A549 (cell line): ENCODE results near the gene NAV2. TPM values are rescaled to one million over a fixed set of nuclear protein-coding genes. Genes with fewer than 3 reads are reported as not detected.

Source experiments
- ATAC-seq, 2 experiments: fragments of 200-7000 bp in 1 of 2; fragments of >200 bp in 1 of 2; cut with Nextera tagmentation in 1 of 2; cut with Tn5 transposase in 1 of 2; 3 replicates each; pipeline versions ENCODE4 v1.8.0 to v1.9.1; 2018 to 2020; ENCODE audit warnings: mild to moderate bottlenecking in 1 of 2, moderate library complexity in 1 of 2
- CTCF ChIA-PET: fragments of 300-600 bp; sonication (Branson Sonifier 250); formaldehyde crosslinking; extraction: SDS; loops from one replicate; lab custom pipeline; 2021; ENCODE audit warnings: antibody characterized with exemption, inconsistent platforms; lab: Yijun Ruan, JAX
- POLR2A ChIA-PET: fragments of 350-600 bp; formaldehyde crosslinking; extraction: SDS; loops from one replicate; lab custom pipeline; 2021; ENCODE audit warnings: antibody characterized with exemption, inconsistent platforms; lab: Yijun Ruan, JAX
- DNase-seq, 2 experiments: peaks; one replicate each; pipeline versions ENCODE4 v3.0.0 to v3.0.0-alpha.2; 2011 to 2016; ENCODE audit warnings: low read depth in 1 of 2, low spot score in 1 of 2
- FAIRE-seq: peaks from 2 replicates; lab custom pipeline; 2011; peaks lifted over from hg19 to GRCh38; lab: Jason Lieb, UNC
- H3K27ac ChIP-seq, 2 experiments: fragments of >200 bp; sonication (Bioruptor Twin); formaldehyde crosslinking; 3 replicates each; pipeline ENCODE4 v1.5.1; 2016 to 2017
- H3K4me1 ChIP-seq: fragments of >200 bp; sonication (Bioruptor Twin); formaldehyde crosslinking; 3 replicates; pipeline ENCODE4 v1.6.1; 2016
- H3K4me2 ChIP-seq: fragments of >200 bp; sonication (Bioruptor Twin); formaldehyde crosslinking; 3 replicates; pipeline ENCODE4 v1.6.1; 2016
- H3K4me3 ChIP-seq: fragments of >200 bp; sonication (Bioruptor Twin); formaldehyde crosslinking; 3 replicates; pipeline ENCODE4 v1.5.1; 2016
- H3K9me3 ChIP-seq: fragments of >200 bp; sonication (Bioruptor Twin); formaldehyde crosslinking; 3 replicates; pipeline ENCODE4 v1.6.1; 2016
- BHLHE40 ChIP-seq: IDR thresholded peaks from 2 replicates; pipeline ENCODE4 v1.6.1; 2012; ENCODE audit warnings: low read depth, low read length, inconsistent platforms
- EHMT2 ChIP-seq: fragments of 200-600 bp; sonication (generic); IDR thresholded peaks from 2 replicates; pipeline ENCODE4 v1.6.1; 2016; ENCODE audit warnings: antibody characterized with exemption, low read depth, mild to moderate bottlenecking, moderate library complexity
- EP300 ChIP-seq, 2 experiments: fragments of >200 bp; sonication (Bioruptor Twin); formaldehyde crosslinking; IDR thresholded peaks; 2 replicates in 1 of 2; 3 replicates in 1 of 2; pipeline ENCODE4 v1.6.1; 2016 to 2017
- FOSL2 ChIP-seq, 2 experiments: fragments of 450-650 bp in 1 of 2; fragments of >200 bp in 1 of 2; sonication (Bioruptor Twin) in 1 of 2; formaldehyde crosslinking; IDR thresholded peaks; 2 replicates each; pipeline versions ENCODE4 v1.5.0 to v1.6.1; 2016 to 2020; ENCODE audit warnings: mild to moderate bottlenecking in 1 of 2, moderate library complexity in 1 of 2
- GATA3 ChIP-seq: IDR thresholded peaks from 2 replicates; pipeline ENCODE4 v1.6.1; 2012; ENCODE audit warnings: borderline replicate concordance
- HDAC2 ChIP-seq: fragments of 200-600 bp; sonication (generic); IDR thresholded peaks from 2 replicates; pipeline ENCODE4 v1.6.1; 2016
- HEYL ChIP-seq: fragments of 250-450 bp; sonication (Bioruptor Pico); IDR thresholded peaks from 2 replicates; pipeline ENCODE4 v1.8.0; 2021; ENCODE audit warnings: mild to moderate bottlenecking, moderate library complexity
- HOXB13 ChIP-seq: fragments of 250-450 bp; sonication (Bioruptor Pico); IDR thresholded peaks from 2 replicates; pipeline ENCODE4 v1.5.0; 2020; ENCODE audit warnings: low read depth, mild to moderate bottlenecking, moderate library complexity
- JUNB ChIP-seq: fragments of >200 bp; sonication (Bioruptor Twin); formaldehyde crosslinking; IDR thresholded peaks from 2 replicates; pipeline ENCODE4 v1.6.1; 2016
- MAFK ChIP-seq: fragments of 450-650 bp; IDR thresholded peaks from 2 replicates; pipeline ENCODE4 v1.6.1; 2014; ENCODE audit not compliant: partially characterized antibody
- MYC ChIP-seq: IDR thresholded peaks from 2 replicates; pipeline ENCODE4 v1.6.1; 2012; ENCODE audit warnings: mild to moderate bottlenecking, inconsistent platforms, low read length, improper control_type of control experiment, borderline replicate concordance
- NFE2L2 ChIP-seq: fragments of 150-350 bp; conservative IDR thresholded peaks from 2 replicates; pipeline ENCODE4 v1.6.1; 2014; ENCODE audit warnings: low read length
- POLR2AphosphoS2 ChIP-seq: conservative IDR thresholded peaks from 2 replicates; pipeline ENCODE4 v1.6.1; 2012; ENCODE audit warnings: low read length, improper control_type of control experiment, inconsistent platforms
- RARB ChIP-seq: fragments of 250-450 bp; sonication (Bioruptor Pico); IDR thresholded peaks from 2 replicates; pipeline ENCODE4 v1.8.0; 2021; ENCODE audit warnings: mild to moderate bottlenecking, moderate library complexity
- RFX5 ChIP-seq: fragments of 450-650 bp; IDR thresholded peaks from 2 replicates; pipeline ENCODE4 v1.7.1; 2014; ENCODE audit warnings: antibody characterized with exemption, mild to moderate bottlenecking, moderate library complexity
- ZFP36 ChIP-seq: fragments of 450-650 bp; IDR thresholded peaks from 2 replicates; pipeline ENCODE4 v1.6.1; 2014; ENCODE audit warnings: borderline replicate concordance; ENCODE audit not compliant: partially characterized antibody
- WGBS: methylation state at CpG from one replicate; pipeline ENCODE4 v1.1.6; 2017; ENCODE audit errors: missing lambda C conversion rate; 5-methylcytosine and 5-hydroxymethylcytosine counted together
- polyA plus RNA-seq, 4 experiments: library from polyadenylated mRNA; depleted of rRNA in 3 of 4; stranded (reverse); fragments of >200 nt; fragmentation: RNase III in 1 of 4; extraction: RNeasy Plus Mini Kit Qiagen cat#74134 plus additional on column Dnase treatment in 1 of 4; gene quantifications; 2 replicates in 3 of 4; 3 replicates in 1 of 4; pipeline ENCODE4 v1.2.3, GENCODE V29; 2011 to 2017
- TF ChIP-seq, protein P1 (sequence below): fragments of >200 bp; sonication (Bioruptor Twin); formaldehyde crosslinking; IDR thresholded peaks from 3 replicates; pipeline ENCODE4 v1.5.1; 2016
- TF ChIP-seq, protein P2 (sequence below): IDR thresholded peaks from 2 replicates; pipeline ENCODE4 v1.6.1; 2012
- TF ChIP-seq, protein P3 (sequence below): IDR thresholded peaks from 2 replicates; pipeline ENCODE4 v1.6.1; 2012; ENCODE audit warnings: low read depth, borderline replicate concordance
- TF ChIP-seq, protein P4 (sequence below): fragments of 200-600 bp; sonication (generic); IDR thresholded peaks from 2 replicates; pipeline ENCODE4 v1.6.1; 2016; ENCODE audit warnings: antibody characterized with exemption, mild to moderate bottlenecking, moderate library complexity

NAV2 gene
- polyA plus RNA-seq, 2 of the 4 experiments (the other 2 are of a cell fraction): 4.9 to 19.8 TPM

DNA sequence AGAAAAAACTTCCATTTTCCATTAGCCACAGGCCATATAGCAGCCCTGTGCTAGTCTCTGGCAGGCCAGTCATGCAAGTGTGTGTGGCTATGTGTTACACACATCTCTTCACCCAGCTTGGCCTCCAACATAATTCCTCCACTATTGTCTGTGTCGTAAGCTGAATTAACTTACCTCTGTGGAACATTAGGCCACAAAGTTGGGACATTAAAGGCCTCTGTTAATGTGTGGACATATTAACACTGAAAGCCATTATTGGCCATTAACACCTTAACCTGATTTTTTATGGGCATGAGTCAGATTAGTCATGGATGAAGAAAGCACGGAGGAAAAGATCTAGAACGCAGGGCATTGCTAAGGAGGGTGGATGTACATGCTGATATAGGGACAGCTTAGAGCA is 347.5 kb downstream of the NAV2 start:
- ATAC-seq: no peak
- TF ChIP-seq EHMT2 (no peak), HOXB13 (CRISPR knock-in tag) (no peak), GATA3 (no peak), POLR2AphosphoS2 (no peak), BHLHE40 (no peak), MAFK (no peak), HEYL (no peak), ZFP36 (no peak), MYC (no peak), HDAC2 (no peak)
- H3K9me3 ChIP-seq: no peaks in the 10 kb centered on the region
- no peak overlapping the region for H3K4me3 ChIP-seq
- WGBS: 88% methylated on average over 3 of the region's 3 CpGs
- POLR2A ChIA-PET: no interaction called here
- CTCF ChIA-PET: interaction anchor here (1.0 to 2.8 kb wide), 2 partner anchors 50 to 109 kb away, joined by 3 to 8 read pairs; no protein-coding TSS in a partner anchor
- no peak for DNase-seq
- H3K27ac ChIP-seq: no peak overlapping the region
- H3K4me2 ChIP-seq: no peak overlapping the region
- FAIRE-seq: no peak
- 0 out of 3 replicates have a peak, but pooled peaks cover 4% of the 10 kb centered on the region for H3K4me1 ChIP-seq

DNA sequence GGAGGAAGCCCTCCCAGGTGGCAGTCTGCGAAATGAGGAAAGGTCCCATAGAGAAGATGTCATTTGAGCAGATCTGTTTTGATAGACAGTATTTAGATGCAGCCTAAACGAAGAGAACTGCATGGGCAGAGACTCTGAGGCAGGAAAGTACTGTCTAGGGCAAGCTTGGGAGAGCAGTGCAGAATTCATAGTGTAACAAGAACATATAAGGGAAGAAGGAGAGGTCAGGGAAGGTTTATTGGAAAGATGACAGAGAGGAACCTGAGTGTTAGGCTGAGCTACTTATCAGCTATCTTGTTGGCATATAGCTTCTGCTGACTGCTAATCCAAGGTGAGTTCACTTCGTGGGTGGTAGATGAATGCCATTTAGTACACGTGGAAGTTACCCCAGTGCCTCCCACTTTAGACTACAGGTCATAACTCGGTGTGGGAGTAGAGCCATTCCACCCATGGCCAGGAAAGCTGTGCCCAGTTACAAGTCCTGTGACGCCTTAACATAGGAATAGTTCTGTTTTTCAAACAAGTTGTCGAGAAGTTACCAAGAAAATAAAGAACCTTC is 348.1 kb downstream of the NAV2 start:
- Histone ChIP-seq H3K9me3 (no peaks in the 10 kb centered on the region), H3K4me1 (0 out of 3 replicates have a peak, but pooled peaks cover 4% of the 10 kb centered on the region), H3K4me2 (no peak overlapping the region), H3K4me3 (no peak overlapping the region), H3K27ac (no peak overlapping the region)
- FAIRE-seq (no peak), DNase-seq (no peak), ATAC-seq (no peak)
- ChIA-PET POLR2A (no interaction called here), CTCF (interaction anchor here (0.7 to 2.8 kb wide), 3 partner anchors 49 to 318 kb away, joined by 3 to 8 read pairs (median 5); no protein-coding TSS in a partner anchor)
- 54% methylated on average over 7 of the region's 7 CpGs for WGBS
- TF ChIP-seq HDAC2: no peak
- TF ChIP-seq, protein P1, sequence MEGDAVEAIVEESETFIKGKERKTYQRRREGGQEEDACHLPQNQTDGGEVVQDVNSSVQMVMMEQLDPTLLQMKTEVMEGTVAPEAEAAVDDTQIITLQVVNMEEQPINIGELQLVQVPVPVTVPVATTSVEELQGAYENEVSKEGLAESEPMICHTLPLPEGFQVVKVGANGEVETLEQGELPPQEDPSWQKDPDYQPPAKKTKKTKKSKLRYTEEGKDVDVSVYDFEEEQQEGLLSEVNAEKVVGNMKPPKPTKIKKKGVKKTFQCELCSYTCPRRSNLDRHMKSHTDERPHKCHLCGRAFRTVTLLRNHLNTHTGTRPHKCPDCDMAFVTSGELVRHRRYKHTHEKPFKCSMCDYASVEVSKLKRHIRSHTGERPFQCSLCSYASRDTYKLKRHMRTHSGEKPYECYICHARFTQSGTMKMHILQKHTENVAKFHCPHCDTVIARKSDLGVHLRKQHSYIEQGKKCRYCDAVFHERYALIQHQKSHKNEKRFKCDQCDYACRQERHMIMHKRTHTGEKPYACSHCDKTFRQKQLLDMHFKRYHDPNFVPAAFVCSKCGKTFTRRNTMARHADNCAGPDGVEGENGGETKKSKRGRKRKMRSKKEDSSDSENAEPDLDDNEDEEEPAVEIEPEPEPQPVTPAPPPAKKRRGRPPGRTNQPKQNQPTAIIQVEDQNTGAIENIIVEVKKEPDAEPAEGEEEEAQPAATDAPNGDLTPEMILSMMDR: no peak
- no peak for TF ChIP-seq MYC
- TF ChIP-seq RFX5: no peak

DNA sequence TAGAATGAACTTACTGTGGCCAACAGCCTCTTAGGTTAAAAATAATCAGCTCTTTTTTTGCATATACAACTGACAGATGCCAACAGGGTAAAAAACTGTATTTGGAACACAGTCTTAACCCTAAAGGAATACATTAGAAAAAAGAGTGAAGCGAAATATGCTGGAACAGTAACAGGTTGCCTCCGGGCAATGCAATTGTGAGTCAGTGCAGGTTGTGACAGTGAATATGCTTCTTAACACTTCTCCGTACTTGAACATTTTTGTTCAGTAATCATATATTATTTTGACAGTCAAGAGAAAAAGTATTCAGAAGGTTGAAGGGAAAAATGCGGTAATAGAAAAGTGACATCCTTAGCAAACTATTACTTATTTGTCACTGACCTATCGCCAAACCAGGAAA is 349.1 kb downstream of the NAV2 start:
- H3K27ac ChIP-seq: no peak overlapping the region
- H3K9me3 ChIP-seq: no peaks in the 10 kb centered on the region
- H3K4me3 ChIP-seq: no peak overlapping the region
- CTCF ChIA-PET: interaction anchor here (1.7 to 2.8 kb wide), 2 partner anchors 11 to 110 kb away, joined by 4 to 8 read pairs; no protein-coding TSS in a partner anchor
- TF ChIP-seq FOSL2 (IDR thresholded peaks at IDR 0.05): no peak
- TF ChIP-seq FOSL2 (CRISPR knock-in tag; IDR thresholded peaks at IDR 0.05): no peak
- no peak for TF ChIP-seq RARB (CRISPR knock-in tag)
- TF ChIP-seq GATA3: no peak
- TF ChIP-seq EHMT2: no peak
- no peak for TF ChIP-seq NFE2L2
- TF ChIP-seq, protein P2, sequence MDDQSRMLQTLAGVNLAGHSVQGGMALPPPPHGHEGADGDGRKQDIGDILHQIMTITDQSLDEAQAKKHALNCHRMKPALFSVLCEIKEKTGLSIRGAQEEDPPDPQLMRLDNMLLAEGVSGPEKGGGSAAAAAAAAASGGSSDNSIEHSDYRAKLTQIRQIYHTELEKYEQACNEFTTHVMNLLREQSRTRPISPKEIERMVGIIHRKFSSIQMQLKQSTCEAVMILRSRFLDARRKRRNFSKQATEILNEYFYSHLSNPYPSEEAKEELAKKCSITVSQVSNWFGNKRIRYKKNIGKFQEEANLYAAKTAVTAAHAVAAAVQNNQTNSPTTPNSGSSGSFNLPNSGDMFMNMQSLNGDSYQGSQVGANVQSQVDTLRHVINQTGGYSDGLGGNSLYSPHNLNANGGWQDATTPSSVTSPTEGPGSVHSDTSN: no peak
- TF ChIP-seq EP300 (IDR thresholded peaks at IDR 0.05): no peak
- TF ChIP-seq, protein P3, sequence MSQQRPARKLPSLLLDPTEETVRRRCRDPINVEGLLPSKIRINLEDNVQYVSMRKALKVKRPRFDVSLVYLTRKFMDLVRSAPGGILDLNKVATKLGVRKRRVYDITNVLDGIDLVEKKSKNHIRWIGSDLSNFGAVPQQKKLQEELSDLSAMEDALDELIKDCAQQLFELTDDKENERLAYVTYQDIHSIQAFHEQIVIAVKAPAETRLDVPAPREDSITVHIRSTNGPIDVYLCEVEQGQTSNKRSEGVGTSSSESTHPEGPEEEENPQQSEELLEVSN: no peak
- no peak for TF ChIP-seq JUNB
- TF ChIP-seq, protein P4, sequence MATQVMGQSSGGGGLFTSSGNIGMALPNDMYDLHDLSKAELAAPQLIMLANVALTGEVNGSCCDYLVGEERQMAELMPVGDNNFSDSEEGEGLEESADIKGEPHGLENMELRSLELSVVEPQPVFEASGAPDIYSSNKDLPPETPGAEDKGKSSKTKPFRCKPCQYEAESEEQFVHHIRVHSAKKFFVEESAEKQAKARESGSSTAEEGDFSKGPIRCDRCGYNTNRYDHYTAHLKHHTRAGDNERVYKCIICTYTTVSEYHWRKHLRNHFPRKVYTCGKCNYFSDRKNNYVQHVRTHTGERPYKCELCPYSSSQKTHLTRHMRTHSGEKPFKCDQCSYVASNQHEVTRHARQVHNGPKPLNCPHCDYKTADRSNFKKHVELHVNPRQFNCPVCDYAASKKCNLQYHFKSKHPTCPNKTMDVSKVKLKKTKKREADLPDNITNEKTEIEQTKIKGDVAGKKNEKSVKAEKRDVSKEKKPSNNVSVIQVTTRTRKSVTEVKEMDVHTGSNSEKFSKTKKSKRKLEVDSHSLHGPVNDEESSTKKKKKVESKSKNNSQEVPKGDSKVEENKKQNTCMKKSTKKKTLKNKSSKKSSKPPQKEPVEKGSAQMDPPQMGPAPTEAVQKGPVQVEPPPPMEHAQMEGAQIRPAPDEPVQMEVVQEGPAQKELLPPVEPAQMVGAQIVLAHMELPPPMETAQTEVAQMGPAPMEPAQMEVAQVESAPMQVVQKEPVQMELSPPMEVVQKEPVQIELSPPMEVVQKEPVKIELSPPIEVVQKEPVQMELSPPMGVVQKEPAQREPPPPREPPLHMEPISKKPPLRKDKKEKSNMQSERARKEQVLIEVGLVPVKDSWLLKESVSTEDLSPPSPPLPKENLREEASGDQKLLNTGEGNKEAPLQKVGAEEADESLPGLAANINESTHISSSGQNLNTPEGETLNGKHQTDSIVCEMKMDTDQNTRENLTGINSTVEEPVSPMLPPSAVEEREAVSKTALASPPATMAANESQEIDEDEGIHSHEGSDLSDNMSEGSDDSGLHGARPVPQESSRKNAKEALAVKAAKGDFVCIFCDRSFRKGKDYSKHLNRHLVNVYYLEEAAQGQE: no peak
- TF ChIP-seq, all 56 proteins: peak for 0
- DNase-seq (no peak), ATAC-seq (no peak), FAIRE-seq (no peak)
- POLR2A ChIA-PET: no interaction called here
- H3K4me1 ChIP-seq: peaks cover 4% of the 10 kb centered on the region; the same call in 1 of the 3 replicates
- 97% methylated on average over 5 of the region's 5 CpGs for WGBS
- no peak overlapping the region for H3K4me2 ChIP-seq
